Neural cell (in vitro differentiated cells): ENCODE measurements around the gene JDP2. TPM values are rescaled to one million over a fixed set of nuclear protein-coding genes. Genes with fewer than 3 reads are reported as not detected.

Experiments used
- H2AFZ ChIP-seq: fragments of 200-600, 300-800 bp; sonication (generic), shearing (Covaris generic); 2 replicates; pipeline ENCODE4 v1.6.0; 2014; ENCODE audit warnings: low read depth, mild to moderate bottlenecking, antibody characterized with exemption, low read length, moderate library complexity
- H3F3A ChIP-seq: fragments of 200-600 bp; shearing (Covaris generic); 2 replicates; pipeline ENCODE4 v1.6.1; 2016; ENCODE audit warnings: mild to moderate bottlenecking, moderate library complexity, mixed read lengths, antibody characterized with exemption, low read length; ENCODE audit not compliant: insufficient read depth, poor library complexity, severe bottlenecking
- H3K27ac ChIP-seq: fragments of 200-600, 300-800 bp; sonication (generic), shearing (Covaris generic); 2 replicates; pipeline ENCODE4 v1.5.1; 2014; ENCODE audit warnings: mild to moderate bottlenecking, low read length, moderate library complexity
- H3K27me3 ChIP-seq: fragments of 300-800, 200-600 bp; sonication (generic), shearing (Covaris generic); 2 replicates; pipeline ENCODE4 v1.6.0; 2014; ENCODE audit warnings: mild to moderate bottlenecking, low read depth, low read length, moderate library complexity; ENCODE audit not compliant: insufficient read depth
- H3K36me3 ChIP-seq: fragments of 300-800, 200-600 bp; sonication (generic), shearing (Covaris generic); 2 replicates; pipeline ENCODE4 v1.5.1; 2014; ENCODE audit warnings: mild to moderate bottlenecking, antibody characterized with exemption, low read length, moderate library complexity; ENCODE audit not compliant: insufficient read depth
- H3K4me2 ChIP-seq: fragments of 300-800, 200-600 bp; sonication (generic), shearing (Covaris generic); 2 replicates; pipeline ENCODE4 v1.6.0; 2014; ENCODE audit warnings: mild to moderate bottlenecking, low read length
- H3K4me3 ChIP-seq: fragments of 300-800, 200-600 bp; sonication (generic), shearing (Covaris generic); 2 replicates; pipeline ENCODE4 v1.5.1; 2014; ENCODE audit warnings: mild to moderate bottlenecking, low read length, moderate library complexity
- H3K79me2 ChIP-seq: fragments of 200-600 bp; shearing (Covaris generic); replicated peaks from 2 replicates; pipeline ENCODE4 v1.6.0; 2014; ENCODE audit warnings: mild to moderate bottlenecking, low read length, moderate library complexity; ENCODE audit not compliant: insufficient read depth
- H3K9ac ChIP-seq: fragments of 300-800, 200-600 bp; sonication (generic), shearing (Covaris generic); 2 replicates; pipeline ENCODE4 v1.6.1; 2016; ENCODE audit warnings: mild to moderate bottlenecking, low read length, mixed read lengths
- H3K9me2 ChIP-seq: fragments of 200-600 bp; shearing (Covaris generic); 2 replicates; pipeline ENCODE4 v1.6.1; 2016; ENCODE audit warnings: mild to moderate bottlenecking, low read length, mixed read lengths; ENCODE audit not compliant: insufficient read depth
- H3K9me3 ChIP-seq: fragments of 200-600, 300-800 bp; sonication (generic), shearing (Covaris generic); 2 replicates; pipeline ENCODE4 v1.6.1; 2016; ENCODE audit warnings: mild to moderate bottlenecking, mixed run types, low read length, moderate library complexity, mixed read lengths
- H4K20me1 ChIP-seq: fragments of 200-600 bp; shearing (Covaris generic); 2 replicates; pipeline ENCODE4 v1.6.1; 2016; ENCODE audit warnings: mild to moderate bottlenecking, mixed run types; ENCODE audit not compliant: insufficient read depth
- EP300 ChIP-seq: fragments of 450-650 bp; conservative IDR thresholded peaks from 2 replicates; pipeline ENCODE4 v1.6.1; 2014; ENCODE audit warnings: antibody characterized with exemption, mild to moderate bottlenecking, moderate library complexity; ENCODE audit not compliant: poor library complexity, severe bottlenecking
- EZH2 ChIP-seq: fragments of 200-600, 300-800 bp; shearing (Covaris generic), sonication (generic); IDR thresholded peaks from 2 replicates; pipeline ENCODE4 v1.6.1; 2014; ENCODE audit warnings: antibody characterized with exemption, low read length, borderline replicate concordance, mild to moderate bottlenecking; ENCODE audit not compliant: insufficient read depth, poor library complexity, severe bottlenecking
- MXI1 ChIP-seq: fragments of 450-650 bp; conservative IDR thresholded peaks from 2 replicates; pipeline ENCODE4 v1.6.1; 2014; ENCODE audit warnings: antibody characterized with exemption, mild to moderate bottlenecking; ENCODE audit not compliant: poor library complexity, severe bottlenecking
- POLR2AphosphoS5 ChIP-seq: IDR thresholded peaks from 2 replicates; pipeline ENCODE4 v1.6.1; 2012
- RAD21 ChIP-seq: fragments of 450-650 bp; conservative IDR thresholded peaks from 2 replicates; pipeline ENCODE4 v1.6.1; 2014; ENCODE audit warnings: antibody characterized with exemption, mild to moderate bottlenecking, moderate library complexity
- SMC3 ChIP-seq: fragments of 450-650 bp; conservative IDR thresholded peaks from 2 replicates; pipeline ENCODE4 v1.6.1; 2014; ENCODE audit warnings: antibody characterized with exemption, mild to moderate bottlenecking, moderate library complexity; ENCODE audit not compliant: poor library complexity
- TAF1 ChIP-seq: IDR thresholded peaks from 2 replicates; pipeline ENCODE4 v1.6.1; 2012; ENCODE audit warnings: low read depth
- polyA plus RNA-seq: library from polyadenylated mRNA; depleted of rRNA; stranded (reverse); fragments of >200 nt; gene quantifications from 2 replicates; pipeline ENCODE4 v1.2.3, GENCODE V29; 2014
- TF ChIP-seq, protein P1 (sequence below): fragments of 450-650 bp; IDR thresholded peaks from 2 replicates; pipeline ENCODE4 v1.5.1; 2014; ENCODE audit warnings: antibody characterized with exemption, mild to moderate bottlenecking, moderate library complexity; ENCODE audit not compliant: poor library complexity, severe bottlenecking
- TF ChIP-seq, protein P2 (sequence below): IDR thresholded peaks from 2 replicates; pipeline ENCODE4 v1.6.1; 2012; ENCODE audit warnings: borderline replicate concordance

JDP2 gene
- polyA plus RNA-seq, 1 donor from 2014 or later = 20.3 TPM

GRCh38 chr14:75445236-75445635 lies 17.4 kb downstream of the JDP2 start:
- H3K27ac ChIP-seq = no peak overlapping the region
- no peak overlapping the region for H3K9ac ChIP-seq
- no peaks in the 10 kb centered on the region for H3K79me2 ChIP-seq
- no peak overlapping the region for H2AFZ ChIP-seq
- no peaks in the 10 kb centered on the region for H3K27me3 ChIP-seq
- no peaks in the 10 kb centered on the region for H3K9me3 ChIP-seq
- H3K4me3 ChIP-seq = no peak overlapping the region
- no peaks in the 10 kb centered on the region for H3F3A ChIP-seq
- no peak overlapping the region for H3K4me2 ChIP-seq
- no peaks in the 10 kb centered on the region for H3K36me3 ChIP-seq
- H4K20me1 ChIP-seq = no peaks in the 10 kb centered on the region
- H3K9me2 ChIP-seq = no peaks in the 10 kb centered on the region
- TF ChIP-seq POLR2AphosphoS5 (no peak), TAF1 (no peak)
- TF ChIP-seq, protein P1, sequence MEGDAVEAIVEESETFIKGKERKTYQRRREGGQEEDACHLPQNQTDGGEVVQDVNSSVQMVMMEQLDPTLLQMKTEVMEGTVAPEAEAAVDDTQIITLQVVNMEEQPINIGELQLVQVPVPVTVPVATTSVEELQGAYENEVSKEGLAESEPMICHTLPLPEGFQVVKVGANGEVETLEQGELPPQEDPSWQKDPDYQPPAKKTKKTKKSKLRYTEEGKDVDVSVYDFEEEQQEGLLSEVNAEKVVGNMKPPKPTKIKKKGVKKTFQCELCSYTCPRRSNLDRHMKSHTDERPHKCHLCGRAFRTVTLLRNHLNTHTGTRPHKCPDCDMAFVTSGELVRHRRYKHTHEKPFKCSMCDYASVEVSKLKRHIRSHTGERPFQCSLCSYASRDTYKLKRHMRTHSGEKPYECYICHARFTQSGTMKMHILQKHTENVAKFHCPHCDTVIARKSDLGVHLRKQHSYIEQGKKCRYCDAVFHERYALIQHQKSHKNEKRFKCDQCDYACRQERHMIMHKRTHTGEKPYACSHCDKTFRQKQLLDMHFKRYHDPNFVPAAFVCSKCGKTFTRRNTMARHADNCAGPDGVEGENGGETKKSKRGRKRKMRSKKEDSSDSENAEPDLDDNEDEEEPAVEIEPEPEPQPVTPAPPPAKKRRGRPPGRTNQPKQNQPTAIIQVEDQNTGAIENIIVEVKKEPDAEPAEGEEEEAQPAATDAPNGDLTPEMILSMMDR = no peak

DNA sequence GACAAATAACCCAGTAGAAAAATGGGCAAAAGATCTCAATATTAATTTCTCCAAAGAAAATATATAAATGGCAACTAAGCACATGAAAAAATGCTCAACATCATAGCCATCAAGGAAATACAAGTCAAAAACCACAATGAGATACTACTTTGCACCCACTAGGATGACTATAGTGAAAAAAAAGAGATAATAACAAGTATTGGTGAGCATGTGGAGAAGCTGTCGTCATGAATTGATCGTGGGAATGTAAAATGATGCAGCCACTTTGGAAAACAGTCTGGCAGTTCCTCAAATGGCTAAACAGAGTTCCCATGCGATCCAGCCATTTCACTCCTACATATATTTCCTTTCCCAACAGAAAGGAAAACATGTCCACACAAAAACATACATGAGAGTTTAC lies 18.1 kb downstream of the JDP2 start:
- no peak overlapping the region for H2AFZ ChIP-seq
- H3K9me3 ChIP-seq = no peaks in the 10 kb centered on the region
- H3K79me2 ChIP-seq = no peaks in the 10 kb centered on the region
- H3K36me3 ChIP-seq = no peaks in the 10 kb centered on the region
- TF ChIP-seq POLR2AphosphoS5 = no peak
- TF ChIP-seq MXI1 = no peak
- TF ChIP-seq, protein P1 = no peak
- TF ChIP-seq EP300 = no peak
- no peak for TF ChIP-seq RAD21
- TF ChIP-seq, protein P2, sequence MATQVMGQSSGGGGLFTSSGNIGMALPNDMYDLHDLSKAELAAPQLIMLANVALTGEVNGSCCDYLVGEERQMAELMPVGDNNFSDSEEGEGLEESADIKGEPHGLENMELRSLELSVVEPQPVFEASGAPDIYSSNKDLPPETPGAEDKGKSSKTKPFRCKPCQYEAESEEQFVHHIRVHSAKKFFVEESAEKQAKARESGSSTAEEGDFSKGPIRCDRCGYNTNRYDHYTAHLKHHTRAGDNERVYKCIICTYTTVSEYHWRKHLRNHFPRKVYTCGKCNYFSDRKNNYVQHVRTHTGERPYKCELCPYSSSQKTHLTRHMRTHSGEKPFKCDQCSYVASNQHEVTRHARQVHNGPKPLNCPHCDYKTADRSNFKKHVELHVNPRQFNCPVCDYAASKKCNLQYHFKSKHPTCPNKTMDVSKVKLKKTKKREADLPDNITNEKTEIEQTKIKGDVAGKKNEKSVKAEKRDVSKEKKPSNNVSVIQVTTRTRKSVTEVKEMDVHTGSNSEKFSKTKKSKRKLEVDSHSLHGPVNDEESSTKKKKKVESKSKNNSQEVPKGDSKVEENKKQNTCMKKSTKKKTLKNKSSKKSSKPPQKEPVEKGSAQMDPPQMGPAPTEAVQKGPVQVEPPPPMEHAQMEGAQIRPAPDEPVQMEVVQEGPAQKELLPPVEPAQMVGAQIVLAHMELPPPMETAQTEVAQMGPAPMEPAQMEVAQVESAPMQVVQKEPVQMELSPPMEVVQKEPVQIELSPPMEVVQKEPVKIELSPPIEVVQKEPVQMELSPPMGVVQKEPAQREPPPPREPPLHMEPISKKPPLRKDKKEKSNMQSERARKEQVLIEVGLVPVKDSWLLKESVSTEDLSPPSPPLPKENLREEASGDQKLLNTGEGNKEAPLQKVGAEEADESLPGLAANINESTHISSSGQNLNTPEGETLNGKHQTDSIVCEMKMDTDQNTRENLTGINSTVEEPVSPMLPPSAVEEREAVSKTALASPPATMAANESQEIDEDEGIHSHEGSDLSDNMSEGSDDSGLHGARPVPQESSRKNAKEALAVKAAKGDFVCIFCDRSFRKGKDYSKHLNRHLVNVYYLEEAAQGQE = no peak
- no peak for TF ChIP-seq TAF1
- TF ChIP-seq EZH2 = no peak
- no peak for TF ChIP-seq SMC3
- H3K9ac ChIP-seq = no peak overlapping the region
- no peaks in the 10 kb centered on the region for H3F3A ChIP-seq
- H3K27ac ChIP-seq = no peak overlapping the region
- no peaks in the 10 kb centered on the region for H3K27me3 ChIP-seq
- no peak overlapping the region for H3K4me2 ChIP-seq
- H4K20me1 ChIP-seq = no peaks in the 10 kb centered on the region
- H3K4me3 ChIP-seq = no peak overlapping the region
- no peaks in the 10 kb centered on the region for H3K9me2 ChIP-seq
